ENCODE results near the gene MIP. TPM values are rescaled to one million over a fixed set of nuclear protein-coding genes. Genes with fewer than 3 reads are reported as not detected.

MIP gene
- total and polyA plus RNA-seq, 2 of the 13 experiments (the other 11 are each of a cell fraction or from before 2014, with no cell fraction given) = not detected

DNA sequence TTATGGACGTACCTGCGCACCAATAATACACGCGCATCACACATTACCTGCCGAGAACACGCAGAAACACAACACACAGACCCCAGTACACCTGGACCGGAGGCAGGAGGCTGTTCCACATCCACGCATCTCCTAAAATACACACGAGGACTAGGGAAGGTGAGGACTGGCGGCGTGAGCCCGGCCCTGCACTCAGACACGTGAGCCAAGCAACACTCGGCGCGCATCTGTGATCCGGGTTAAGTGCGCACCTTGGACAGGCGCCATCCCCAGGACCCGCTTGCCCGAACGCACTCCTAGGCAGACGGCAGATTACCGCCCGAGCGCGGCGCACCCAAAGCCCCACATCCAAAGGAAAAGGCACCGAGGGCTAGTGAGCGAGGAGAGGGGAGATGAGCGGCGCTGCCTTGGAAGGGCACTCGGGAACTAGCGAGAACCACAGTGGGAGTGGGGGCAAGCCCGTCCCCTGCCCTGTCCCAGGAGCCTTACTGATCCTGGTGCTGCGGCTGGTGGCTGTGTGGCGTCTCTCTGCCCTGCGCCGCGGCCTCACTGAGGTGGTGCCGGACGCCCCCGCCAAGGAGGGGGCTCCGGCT, 33.1 kb upstream of the MIP start (continued):
- TF ChIP-seq ZFP36L1 (CRISPR knock-in tag; IDR thresholded peaks at IDR 0.05) = no peak
- TF ChIP-seq NFKB2 (CRISPR knock-in tag; IDR thresholded peaks at IDR 0.05; ENCODE audit: borderline replicate concordance) = no peak
- 0 out of 2 replicates have a peak, but pooled peaks have one; percentile 16 for TF ChIP-seq RXRB (CRISPR knock-in tag; IDR thresholded peaks at IDR 0.05; ENCODE audit: borderline replicate concordance)
- TF ChIP-seq ZFP62 (CRISPR knock-in tag; IDR thresholded peaks at IDR 0.05) = no peak
- 0 out of 2 replicates have a peak, but pooled peaks have one; percentile 31 for TF ChIP-seq SMAD9 (CRISPR knock-in tag; IDR thresholded peaks at IDR 0.05)
- peak; percentile 4 to 21; a peak in 3 of 4 replicates for TF ChIP-seq REST (IDR thresholded peaks at IDR 0.05; ENCODE audit: borderline replicate concordance in 1 of 2, low read depth in 1 of 2, low read length in 2 of 2)
- TF ChIP-seq, protein P1, sequence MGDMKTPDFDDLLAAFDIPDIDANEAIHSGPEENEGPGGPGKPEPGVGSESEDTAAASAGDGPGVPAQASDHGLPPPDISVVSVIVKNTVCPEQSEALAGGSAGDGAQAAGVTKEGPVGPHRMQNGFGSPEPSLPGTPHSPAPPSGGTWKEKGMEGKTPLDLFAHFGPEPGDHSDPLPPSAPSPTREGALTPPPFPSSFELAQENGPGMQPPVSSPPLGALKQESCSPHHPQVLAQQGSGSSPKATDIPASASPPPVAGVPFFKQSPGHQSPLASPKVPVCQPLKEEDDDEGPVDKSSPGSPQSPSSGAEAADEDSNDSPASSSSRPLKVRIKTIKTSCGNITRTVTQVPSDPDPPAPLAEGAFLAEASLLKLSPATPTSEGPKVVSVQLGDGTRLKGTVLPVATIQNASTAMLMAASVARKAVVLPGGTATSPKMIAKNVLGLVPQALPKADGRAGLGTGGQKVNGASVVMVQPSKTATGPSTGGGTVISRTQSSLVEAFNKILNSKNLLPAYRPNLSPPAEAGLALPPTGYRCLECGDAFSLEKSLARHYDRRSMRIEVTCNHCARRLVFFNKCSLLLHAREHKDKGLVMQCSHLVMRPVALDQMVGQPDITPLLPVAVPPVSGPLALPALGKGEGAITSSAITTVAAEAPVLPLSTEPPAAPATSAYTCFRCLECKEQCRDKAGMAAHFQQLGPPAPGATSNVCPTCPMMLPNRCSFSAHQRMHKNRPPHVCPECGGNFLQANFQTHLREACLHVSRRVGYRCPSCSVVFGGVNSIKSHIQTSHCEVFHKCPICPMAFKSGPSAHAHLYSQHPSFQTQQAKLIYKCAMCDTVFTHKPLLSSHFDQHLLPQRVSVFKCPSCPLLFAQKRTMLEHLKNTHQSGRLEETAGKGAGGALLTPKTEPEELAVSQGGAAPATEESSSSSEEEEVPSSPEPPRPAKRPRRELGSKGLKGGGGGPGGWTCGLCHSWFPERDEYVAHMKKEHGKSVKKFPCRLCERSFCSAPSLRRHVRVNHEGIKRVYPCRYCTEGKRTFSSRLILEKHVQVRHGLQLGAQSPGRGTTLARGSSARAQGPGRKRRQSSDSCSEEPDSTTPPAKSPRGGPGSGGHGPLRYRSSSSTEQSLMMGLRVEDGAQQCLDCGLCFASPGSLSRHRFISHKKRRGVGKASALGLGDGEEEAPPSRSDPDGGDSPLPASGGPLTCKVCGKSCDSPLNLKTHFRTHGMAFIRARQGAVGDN (CRISPR knock-in tag; IDR thresholded peaks at IDR 0.05) = peak; percentile 73; the same call in 1 of the 2 replicates
- peak; percentile 59; the same call in 1 of the 2 replicates for TF ChIP-seq ZIK1 (CRISPR knock-in tag; IDR thresholded peaks at IDR 0.05; ENCODE audit: borderline replicate concordance, low read depth)
- TF ChIP-seq POLR2G (IDR thresholded peaks at IDR 0.05; ENCODE audit: low read depth, low read length) = no peak; the same call in 1 of the 2 replicates
- TF ChIP-seq KDM1A (CRISPR knock-in tag; IDR thresholded peaks at IDR 0.05) = 0 out of 2 replicates have a peak, but pooled peaks have one; percentile 5
- no peak for TF ChIP-seq NAIF1 (CRISPR knock-in tag; IDR thresholded peaks at IDR 0.05; ENCODE audit: borderline replicate concordance)
- TF ChIP-seq ZNF878 (CRISPR knock-in tag; IDR thresholded peaks at IDR 0.05) = no peak
- TF ChIP-seq, protein P2, sequence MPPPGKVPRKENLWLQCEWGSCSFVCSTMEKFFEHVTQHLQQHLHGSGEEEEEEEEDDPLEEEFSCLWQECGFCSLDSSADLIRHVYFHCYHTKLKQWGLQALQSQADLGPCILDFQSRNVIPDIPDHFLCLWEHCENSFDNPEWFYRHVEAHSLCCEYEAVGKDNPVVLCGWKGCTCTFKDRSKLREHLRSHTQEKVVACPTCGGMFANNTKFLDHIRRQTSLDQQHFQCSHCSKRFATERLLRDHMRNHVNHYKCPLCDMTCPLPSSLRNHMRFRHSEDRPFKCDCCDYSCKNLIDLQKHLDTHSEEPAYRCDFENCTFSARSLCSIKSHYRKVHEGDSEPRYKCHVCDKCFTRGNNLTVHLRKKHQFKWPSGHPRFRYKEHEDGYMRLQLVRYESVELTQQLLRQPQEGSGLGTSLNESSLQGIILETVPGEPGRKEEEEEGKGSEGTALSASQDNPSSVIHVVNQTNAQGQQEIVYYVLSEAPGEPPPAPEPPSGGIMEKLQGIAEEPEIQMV (CRISPR knock-in tag; IDR thresholded peaks at IDR 0.05; ENCODE audit: low read depth) = no peak
- TF ChIP-seq ZNF138 (CRISPR knock-in tag; IDR thresholded peaks at IDR 0.05; ENCODE audit: low read depth) = 0 out of 2 replicates have a peak, but pooled peaks have one; percentile 34
- TF ChIP-seq NFIC (IDR thresholded peaks at IDR 0.05; ENCODE audit: low read length) = no peak
- 0 out of 2 replicates have a peak, but pooled peaks have one; percentile 44 for TF ChIP-seq WIZ (CRISPR knock-in tag; IDR thresholded peaks at IDR 0.05)
- TF ChIP-seq, protein P3, sequence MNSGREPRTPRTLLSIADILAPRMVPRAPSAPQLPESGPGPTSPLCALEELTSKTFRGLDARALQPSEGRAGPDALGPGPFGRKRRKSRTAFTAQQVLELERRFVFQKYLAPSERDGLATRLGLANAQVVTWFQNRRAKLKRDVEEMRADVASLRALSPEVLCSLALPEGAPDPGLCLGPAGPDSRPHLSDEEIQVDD (CRISPR knock-in tag; IDR thresholded peaks at IDR 0.05; ENCODE audit: borderline replicate concordance) = peak; percentile 31; the same call in 1 of the 2 replicates
- TF ChIP-seq HDAC2 (CRISPR knock-in tag; IDR thresholded peaks at IDR 0.05) = 0 out of 2 replicates have a peak, but pooled peaks have one; percentile 25

All from HepG2 (cell line).